Nephron progenitor cell (in vitro differentiated cells): ENCODE measurements around the gene FAM118A.
"Not testable (repeated sequence)": the region's sequence is repeated elsewhere in the genome, so short reads cannot be mapped to it uniquely, and the experiment has no call there.

Experiments used
- DNase-seq: peaks from one replicate; pipeline ENCODE4 v3.0.0; 2021
- H3K27ac Mint-ChIP-seq: 2 replicates; pipeline ENCODE4 v1.8.0; 2021; ENCODE audit warnings: mild to moderate bottlenecking, moderate library complexity, mixed read lengths
- H3K27me3 Mint-ChIP-seq: 2 replicates; pipeline ENCODE4 v1.8.0; 2021; ENCODE audit warnings: mild to moderate bottlenecking, low read depth, mixed read lengths; ENCODE audit not compliant: poor library complexity
- H3K36me3 Mint-ChIP-seq: 2 replicates; pipeline ENCODE4 v1.8.0; 2021; ENCODE audit warnings: low read depth, mixed read lengths
- H3K4me1 Mint-ChIP-seq: 2 replicates; pipeline ENCODE4 v1.8.0; 2021; ENCODE audit warnings: mixed read lengths
- H3K4me3 Mint-ChIP-seq: 2 replicates; pipeline ENCODE4 v1.8.0; 2021; ENCODE audit warnings: mild to moderate bottlenecking, moderate library complexity, mixed read lengths
- H3K9me3 Mint-ChIP-seq: 2 replicates; pipeline ENCODE4 v1.8.0; 2021; ENCODE audit warnings: mild to moderate bottlenecking, moderate library complexity, mixed read lengths
- CTCF ChIP-seq: fragments of 200-600 bp; sonication (generic); IDR thresholded peaks from 2 replicates; pipeline ENCODE4 v1.5.0; 2021; ENCODE audit warnings: antibody characterized with exemption

Gene FAM118A

GRCh38 chr22:45290410-45290936 is 19.3 kb upstream of the FAM118A start:
- Mint-ChIP-seq H3K27me3 (peaks cover 37% of the 10 kb centered on the region), H3K4me3 (no peak overlapping the region), H3K4me1 (peaks cover 11% of the 10 kb centered on the region), H3K27ac (no peak overlapping the region), H3K9me3 (no peaks in the 10 kb centered on the region), H3K36me3 (no peaks in the 10 kb centered on the region)
- no peak for TF ChIP-seq CTCF
- DNase-seq = peak; percentile 59

GRCh38 chr22:45291061-45291930 is 18.4 kb upstream of the FAM118A start:
- no peak for TF ChIP-seq CTCF
- Mint-ChIP-seq H3K9me3 (no peaks in the 10 kb centered on the region), H3K36me3 (no peaks in the 10 kb centered on the region), H3K27me3 (peaks cover 29% of the 10 kb centered on the region), H3K4me1 (peaks cover 9% of the 10 kb centered on the region), H3K4me3 (no peak overlapping the region), H3K27ac (no peak overlapping the region)
- DNase-seq = no peak

- no peaks in the 10 kb centered on the region for H3K36me3 Mint-ChIP-seq
- H3K27me3 Mint-ChIP-seq = peaks cover 23% of the 10 kb centered on the region
- H3K27ac Mint-ChIP-seq = no peak overlapping the region
- no peak overlapping the region for H3K4me3 Mint-ChIP-seq
- no peak for DNase-seq
- TF ChIP-seq CTCF = no peak
- no peaks in the 10 kb centered on the region for H3K9me3 Mint-ChIP-seq
- peaks cover 4% of the 10 kb centered on the region for H3K4me1 Mint-ChIP-seq
These were observed 17.8 kb upstream of the FAM118A start for GRCh38 chr22:45291931-45292290.

GRCh38 chr22:45292731-45293442 is 16.8 kb upstream of the FAM118A start:
- Mint-ChIP-seq H3K4me3 (no peak overlapping the region), H3K36me3 (no peaks in the 10 kb centered on the region), H3K27me3 (peaks cover 15% of the 10 kb centered on the region), H3K4me1 (peaks cover 4% of the 10 kb centered on the region), H3K27ac (no peak overlapping the region), H3K9me3 (no peaks in the 10 kb centered on the region)
- no peak for TF ChIP-seq CTCF
- no peak for DNase-seq

GRCh38 chr22:45294030-45294429 is 15.7 kb upstream of the FAM118A start:
- DNase-seq = no peak

GRCh38 chr22:45295004-45295403 is 14.7 kb upstream of the FAM118A start:
- not testable (repeated sequence) for H3K9me3 Mint-ChIP-seq, DNase-seq, H3K4me3 Mint-ChIP-seq, H3K27ac Mint-ChIP-seq, H3K36me3 Mint-ChIP-seq
- Mint-ChIP-seq H3K4me1 (peaks cover 19% of the 10 kb centered on the region), H3K27me3 (peaks cover 14% of the 10 kb centered on the region)

More at GRCh38 chr22:45294030-45294429, 15.7 kb upstream of the FAM118A start:
- no peak overlapping the region for H3K4me3 Mint-ChIP-seq
- H3K36me3 Mint-ChIP-seq = no peaks in the 10 kb centered on the region
- H3K27me3 Mint-ChIP-seq = peaks cover 14% of the 10 kb centered on the region
- no peak for TF ChIP-seq CTCF
- H3K27ac Mint-ChIP-seq = no peak overlapping the region
- H3K4me1 Mint-ChIP-seq = peaks cover 14% of the 10 kb centered on the region
- no peaks in the 10 kb centered on the region for H3K9me3 Mint-ChIP-seq
